SK-N-SH (cell line): ENCODE results near the gene STK36. TPM values are rescaled to one million over a fixed set of nuclear protein-coding genes. Genes with fewer than 3 reads are reported as not detected.

ENCODE experiments used
- CTCF ChIA-PET: fragments of 300-600, 350-600 bp; formaldehyde crosslinking; extraction: SDS; loops from one replicate; lab custom pipeline; 2021; lab: Yijun Ruan, JAX
- POLR2A ChIA-PET: fragments of 350-600 bp; sonication (Branson Sonifier 250); formaldehyde crosslinking; extraction: SDS; loops from one replicate; lab custom pipeline; 2020; ENCODE audit warnings: antibody characterized with exemption, inconsistent platforms; lab: Yijun Ruan, JAX
- DNase-seq: peaks from one replicate; pipeline ENCODE4 v3.0.0; 2012
- H2AFZ ChIP-seq: fragments of 200-600 bp; sonication (generic); 2 replicates; pipeline ENCODE4 v1.8.1; 2016; ENCODE audit warnings: antibody characterized with exemption, mild to moderate bottlenecking, low read depth
- H3F3A ChIP-seq: fragments of 200-600 bp; sonication (generic); replicated peaks from 2 replicates; pipeline ENCODE3; 2016; ENCODE audit warnings: antibody characterized with exemption, mild to moderate bottlenecking; ENCODE audit not compliant: insufficient read depth
- H3K27ac ChIP-seq, 2 experiments: fragments of 200-500 bp in 1 of 2; fragments of 200-600 bp in 1 of 2; sonication (Bioruptor generic) in 1 of 2; sonication (generic), shearing (Covaris generic) in 1 of 2; 2 replicates each; pipeline versions ENCODE4 v1.5.1 to v1.6.1; 2014 to 2016; ENCODE audit warnings: low read depth in 2 of 2, inconsistent platforms in 1 of 2, low read length in 1 of 2, mild to moderate bottlenecking in 1 of 2, mixed read lengths in 1 of 2
- H3K27me3 ChIP-seq: fragments of 200-600 bp; sonication (generic), shearing (Covaris generic); 2 replicates; pipeline ENCODE4 v1.6.1; 2016; ENCODE audit warnings: mixed run types; ENCODE audit not compliant: insufficient read depth
- H3K36me3 ChIP-seq, 2 experiments: fragments of 200-500 bp in 1 of 2; fragments of 200-600 bp in 1 of 2; sonication (Bioruptor generic) in 1 of 2; sonication (generic) in 1 of 2; replicated peaks in 1 of 2; 2 replicates each; pipeline versions ENCODE3 to v1.5.1; 2014 to 2016; ENCODE audit warnings: low read length in 1 of 2, mild to moderate bottlenecking in 1 of 2; ENCODE audit not compliant: insufficient read depth in 2 of 2, control insufficient read depth in 1 of 2
- H3K4me1 ChIP-seq, 2 experiments: fragments of 200-500 bp in 1 of 2; fragments of 200-600 bp in 1 of 2; sonication (Bioruptor generic) in 1 of 2; sonication (generic), shearing (Covaris generic) in 1 of 2; 2 replicates each; pipeline versions ENCODE4 v1.5.1 to v1.6.1; 2014 to 2016; ENCODE audit warnings: low read depth in 1 of 2, low read length in 1 of 2, mixed run types in 1 of 2; ENCODE audit not compliant: insufficient read depth in 2 of 2, control insufficient read depth in 1 of 2
- H3K4me2 ChIP-seq: fragments of 200-600 bp; sonication (generic), shearing (Covaris generic); 2 replicates; pipeline ENCODE4 v1.6.1; 2017; ENCODE audit warnings: mixed run types
- H3K4me3 ChIP-seq, 2 experiments: fragments of 200-500 bp in 1 of 2; fragments of 200-600 bp in 1 of 2; sonication (Bioruptor generic) in 1 of 2; sonication (generic), shearing (Covaris generic) in 1 of 2; 2 replicates each; pipeline versions ENCODE4 v1.5.1 to v1.8.1; 2014 to 2016; ENCODE audit warnings: low read depth in 2 of 2, inconsistent platforms in 1 of 2, low read length in 1 of 2, mild to moderate bottlenecking in 1 of 2, mixed read lengths in 1 of 2, moderate library complexity in 1 of 2
- H3K79me2 ChIP-seq: fragments of 200-600 bp; sonication (generic); 2 replicates; pipeline ENCODE4 v1.8.1; 2017; ENCODE audit warnings: mild to moderate bottlenecking; ENCODE audit not compliant: insufficient read depth
- H3K9ac ChIP-seq: fragments of 200-600 bp; sonication (generic); 2 replicates; pipeline ENCODE4 v1.6.1; 2017; ENCODE audit warnings: mixed run types
- H3K9me2 ChIP-seq: fragments of 200-600 bp; sonication (generic); 2 replicates; pipeline ENCODE4 v1.6.1; 2017; ENCODE audit warnings: mixed run types
- H3K9me3 ChIP-seq: fragments of 200-600 bp; sonication (generic); 2 replicates; pipeline ENCODE4 v1.6.1; 2017; ENCODE audit warnings: mixed run types, mild to moderate bottlenecking, moderate library complexity
- H4K20me1 ChIP-seq: fragments of 200-600 bp; sonication (generic); 2 replicates; pipeline ENCODE4 v1.6.1; 2017; ENCODE audit warnings: mild to moderate bottlenecking, mixed run types; ENCODE audit not compliant: insufficient read depth
- ELF1 ChIP-seq: IDR thresholded peaks from 2 replicates; pipeline ENCODE4 v1.4.0; 2012
- FOXM1 ChIP-seq: IDR thresholded peaks from 2 replicates; pipeline ENCODE4 v1.4.0; 2012; ENCODE audit warnings: low read depth, mild to moderate bottlenecking
- JUND ChIP-seq: IDR thresholded peaks from 2 replicates; pipeline ENCODE4 v1.4.0; 2012
- MXI1 ChIP-seq: IDR thresholded peaks from 2 replicates; pipeline ENCODE4 v1.6.1; 2012; ENCODE audit warnings: mild to moderate bottlenecking, low read depth, low read length, improper control_type of control experiment
- NFIC ChIP-seq: IDR thresholded peaks from 2 replicates; pipeline ENCODE4 v1.4.0; 2012; ENCODE audit warnings: borderline replicate concordance
- PBX3 ChIP-seq: IDR thresholded peaks from 2 replicates; pipeline ENCODE4; 2012
- POLR2AphosphoS5 ChIP-seq: IDR thresholded peaks from 2 replicates; pipeline ENCODE4 v1.6.1; 2012; ENCODE audit warnings: low read depth, low read length
- RAD21 ChIP-seq: IDR thresholded peaks from 2 replicates; pipeline ENCODE4 v1.6.1; 2012; ENCODE audit warnings: mild to moderate bottlenecking, low read length
- RCOR1 ChIP-seq: fragments of 150-350 bp; IDR thresholded peaks from 2 replicates; pipeline ENCODE4 v1.6.1; 2017; ENCODE audit warnings: antibody characterized with exemption, low read length
- REST ChIP-seq: IDR thresholded peaks from 2 replicates; pipeline ENCODE4 v1.6.1; 2012; ENCODE audit warnings: mild to moderate bottlenecking, low read depth, low read length, moderate library complexity
- RXRA ChIP-seq: IDR thresholded peaks from 2 replicates; pipeline ENCODE4 v1.4.0; 2012; ENCODE audit warnings: low read depth, mild to moderate bottlenecking, borderline replicate concordance
- SIN3A ChIP-seq: IDR thresholded peaks from 2 replicates; pipeline ENCODE4 v1.6.1; 2012; ENCODE audit warnings: low read depth, mild to moderate bottlenecking, low read length, moderate library complexity, borderline replicate concordance
- SMC3 ChIP-seq: IDR thresholded peaks from 2 replicates; pipeline ENCODE4 v1.6.1; 2012; ENCODE audit warnings: low read depth, low read length, improper control_type of control experiment
- TAF1 ChIP-seq: IDR thresholded peaks from 2 replicates; pipeline ENCODE4 v1.6.1; 2012; ENCODE audit warnings: low read depth, mild to moderate bottlenecking, low read length, moderate library complexity, borderline replicate concordance
- TCF12 ChIP-seq: IDR thresholded peaks from 2 replicates; pipeline ENCODE4 v1.4.0; 2012
- ZBTB33 ChIP-seq: IDR thresholded peaks from 2 replicates; pipeline ENCODE4 v1.4.0; 2012; ENCODE audit warnings: low read depth, borderline replicate concordance
- WGBS: methylation state at CpG from one replicate; pipeline ENCODE4 v1.1.6; 2017; ENCODE audit warnings: low lambda C conversion rate; 5-methylcytosine and 5-hydroxymethylcytosine counted together
- polyA plus RNA-seq, 3 experiments: library from polyadenylated mRNA; depleted of rRNA; stranded (reverse); fragments of >200 nt; gene quantifications; 2 replicates each; pipeline ENCODE4 v1.2.3, GENCODE V29; 2012
- TF ChIP-seq, protein P1 (sequence below): IDR thresholded peaks from 2 replicates; pipeline ENCODE4 v1.4.0; 2012; ENCODE audit warnings: low read depth

STK36 gene
- polyA plus RNA-seq, 1 of the 3 experiments (the other 2 are of a cell fraction), result 53.5 TPM

GRCh38 chr2:218622606-218623365, 49.1 kb upstream of the STK36 start:
- no peaks in the 10 kb centered on the region for H3F3A ChIP-seq
- DNase-seq, result no peak
- POLR2A ChIA-PET, result no interaction called here
- no peaks in the 10 kb centered on the region for H3K27me3 ChIP-seq
- no peak overlapping the region for H3K4me2 ChIP-seq
- WGBS, result 91% methylated on average over 7 of the region's 7 CpGs
- H3K9me3 ChIP-seq, result no peaks in the 10 kb centered on the region
- no peak for TF ChIP-seq RXRA
- TF ChIP-seq ELF1, result no peak
- no peak for TF ChIP-seq JUND
- no peak for TF ChIP-seq FOXM1
- no peak for TF ChIP-seq ZBTB33
- TF ChIP-seq RAD21, result no peak
- TF ChIP-seq POLR2AphosphoS5, result no peak
- TF ChIP-seq MXI1, result no peak
- no peak for TF ChIP-seq TCF12
- TF ChIP-seq SMC3, result no peak
- TF ChIP-seq NFIC, result no peak
- TF ChIP-seq, protein P1, sequence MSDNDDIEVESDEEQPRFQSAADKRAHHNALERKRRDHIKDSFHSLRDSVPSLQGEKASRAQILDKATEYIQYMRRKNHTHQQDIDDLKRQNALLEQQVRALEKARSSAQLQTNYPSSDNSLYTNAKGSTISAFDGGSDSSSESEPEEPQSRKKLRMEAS, result no peak
- no peak for TF ChIP-seq TAF1
- no peak for TF ChIP-seq PBX3
- no peak for TF ChIP-seq RCOR1
- no peak for TF ChIP-seq SIN3A
- no peak for TF ChIP-seq REST
- H3K9ac ChIP-seq, result no peak overlapping the region
- H3K79me2 ChIP-seq, result no peaks in the 10 kb centered on the region
- H2AFZ ChIP-seq, result 0 out of 2 replicates have a peak overlapping the region, but pooled peaks have one; percentile 41
- no peaks in the 10 kb centered on the region for H3K9me2 ChIP-seq
- no peaks in the 10 kb centered on the region for H4K20me1 ChIP-seq
- CTCF ChIA-PET, result interaction anchor here (1.2 kb wide), 1 partner anchor 17 kb away, joined by 4 read pairs; no protein-coding TSS in a partner anchor
- H3K4me1 ChIP-seq, result no peaks in the 10 kb centered on the region
- H3K36me3 ChIP-seq, result peaks cover 0 to 2% of the 10 kb centered on the region in 2 experiments
- no peak overlapping the region for H3K27ac ChIP-seq
- no peak overlapping the region for H3K4me3 ChIP-seq
